Occipital lobe (tissue), 1 donor: ENCODE data around the gene SCYGR3. TPM values are rescaled to one million over a fixed set of nuclear protein-coding genes. Genes with fewer than 3 reads are reported as not detected.

ENCODE experiments used
- total RNA-seq: library from RNA; depleted of rRNA; stranded (reverse); fragments of >200 nt; gene quantifications from one replicate; pipeline ENCODE4 v1.2.3, GENCODE V29; 2014

The SCYGR3 gene
- total RNA-seq, 1 donor from 2014 or later: not detected

Other genes starting within 250 kb of the SCYGR3 start
- not detected for gene TM4SF20, start 235.5 kb downstream of the SCYGR3 start, total RNA-seq
- gene SCYGR1, start 226.9 kb downstream of the SCYGR3 start, total RNA-seq: not detected
- 112 TPM for gene AGFG1, start 142.7 kb downstream of the SCYGR3 start, total RNA-seq
- not detected for gene SCYGR2, start 15.9 kb downstream of the SCYGR3 start, total RNA-seq
- gene SCYGR4, start 2.7 kb upstream of the SCYGR3 start, total RNA-seq: not detected
- gene SCYGR5, start 52.0 kb upstream of the SCYGR3 start, total RNA-seq: not detected
- gene SLC19A3, start 103.2 kb upstream of the SCYGR3 start, total RNA-seq: 1.2 TPM
- not detected for gene SCYGR6, start 109.9 kb upstream of the SCYGR3 start, total RNA-seq
- not detected for gene SCYGR7, start 113.5 kb upstream of the SCYGR3 start, total RNA-seq
- not detected for gene SCYGR8, start 131.1 kb upstream of the SCYGR3 start, total RNA-seq
- gene CCL20, start 199.0 kb upstream of the SCYGR3 start, total RNA-seq: not detected